ENCODE results near the gene RBBP5.
A peak's percentile ranks its signal among the peaks of the same experiment; 100 is the strongest.
"Not testable (repeated sequence)": the region's sequence is repeated elsewhere in the genome, so short reads cannot be mapped to it uniquely, and the experiment has no call there.

Gene RBBP5, protein sequence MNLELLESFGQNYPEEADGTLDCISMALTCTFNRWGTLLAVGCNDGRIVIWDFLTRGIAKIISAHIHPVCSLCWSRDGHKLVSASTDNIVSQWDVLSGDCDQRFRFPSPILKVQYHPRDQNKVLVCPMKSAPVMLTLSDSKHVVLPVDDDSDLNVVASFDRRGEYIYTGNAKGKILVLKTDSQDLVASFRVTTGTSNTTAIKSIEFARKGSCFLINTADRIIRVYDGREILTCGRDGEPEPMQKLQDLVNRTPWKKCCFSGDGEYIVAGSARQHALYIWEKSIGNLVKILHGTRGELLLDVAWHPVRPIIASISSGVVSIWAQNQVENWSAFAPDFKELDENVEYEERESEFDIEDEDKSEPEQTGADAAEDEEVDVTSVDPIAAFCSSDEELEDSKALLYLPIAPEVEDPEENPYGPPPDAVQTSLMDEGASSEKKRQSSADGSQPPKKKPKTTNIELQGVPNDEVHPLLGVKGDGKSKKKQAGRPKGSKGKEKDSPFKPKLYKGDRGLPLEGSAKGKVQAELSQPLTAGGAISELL

DNA sequence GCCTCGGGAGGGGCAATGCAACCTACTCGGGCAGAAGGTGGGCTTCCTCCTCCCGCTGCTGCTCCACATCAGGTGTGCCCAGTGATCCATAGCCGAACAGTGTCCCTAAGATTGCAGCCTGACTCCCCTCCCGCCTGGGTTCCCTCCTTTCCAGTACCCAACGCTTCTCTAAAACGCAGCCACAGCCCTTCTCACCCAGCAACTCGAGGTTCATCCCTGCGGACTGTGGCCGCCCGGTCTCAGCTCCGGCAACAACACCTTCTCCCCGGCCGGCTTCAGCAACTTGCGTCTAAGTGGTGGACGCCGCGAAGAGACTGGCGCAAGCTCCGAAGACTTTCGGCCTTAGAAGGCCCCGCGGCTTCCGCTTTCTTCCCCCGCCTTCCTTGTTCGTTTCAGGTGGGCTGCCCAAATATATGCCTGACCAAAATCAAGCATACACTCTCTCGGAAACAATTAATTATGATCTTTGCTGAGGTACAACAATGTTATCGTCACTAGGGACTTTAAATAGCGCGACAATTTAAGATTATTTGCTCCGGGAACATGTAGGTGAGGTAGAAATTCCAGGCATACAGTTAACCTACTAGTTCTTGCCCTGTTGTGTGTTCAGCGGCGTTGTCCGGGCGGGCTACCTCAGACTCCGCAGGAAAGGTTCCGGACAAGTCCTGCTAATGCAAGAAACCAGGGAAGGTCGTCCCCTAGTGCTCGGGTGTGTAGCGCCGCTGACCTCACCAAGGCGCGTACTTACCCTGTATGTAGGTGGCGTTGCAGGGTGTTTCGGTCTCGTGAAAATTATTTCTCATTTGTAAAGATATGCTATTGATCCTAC lies at the start of gene RBBP5:
Gene RBBP5 (minus strand): TSS at position 319 of the 829 bp plus-strand sequence. CDS start 105 bp downstream, at position 214.
- peak; percentile 99 for DNase-seq (ENCODE audit: low read depth)

DNA sequence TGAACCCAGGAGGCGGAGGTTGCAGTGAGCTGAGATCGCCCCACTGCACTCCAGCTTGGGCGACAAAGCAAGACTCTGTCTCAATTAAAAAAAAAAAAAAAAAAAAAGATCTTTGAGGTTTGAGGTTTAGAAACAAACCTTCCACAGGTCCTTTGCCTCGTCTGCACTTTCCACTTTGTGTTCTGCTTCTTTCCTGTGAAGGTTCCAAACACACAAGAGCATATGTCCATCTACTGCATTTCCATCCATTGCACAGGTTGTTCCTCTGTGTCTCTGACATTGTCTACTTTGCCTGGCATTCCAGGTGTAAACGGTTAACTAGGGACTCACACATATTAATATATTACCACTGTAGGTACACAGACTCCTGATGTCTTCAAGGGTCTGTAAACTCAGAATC lies 49.6 kb upstream of the RBBP5 start:
- no peak for DNase-seq (ENCODE audit: low read depth)

DNA sequence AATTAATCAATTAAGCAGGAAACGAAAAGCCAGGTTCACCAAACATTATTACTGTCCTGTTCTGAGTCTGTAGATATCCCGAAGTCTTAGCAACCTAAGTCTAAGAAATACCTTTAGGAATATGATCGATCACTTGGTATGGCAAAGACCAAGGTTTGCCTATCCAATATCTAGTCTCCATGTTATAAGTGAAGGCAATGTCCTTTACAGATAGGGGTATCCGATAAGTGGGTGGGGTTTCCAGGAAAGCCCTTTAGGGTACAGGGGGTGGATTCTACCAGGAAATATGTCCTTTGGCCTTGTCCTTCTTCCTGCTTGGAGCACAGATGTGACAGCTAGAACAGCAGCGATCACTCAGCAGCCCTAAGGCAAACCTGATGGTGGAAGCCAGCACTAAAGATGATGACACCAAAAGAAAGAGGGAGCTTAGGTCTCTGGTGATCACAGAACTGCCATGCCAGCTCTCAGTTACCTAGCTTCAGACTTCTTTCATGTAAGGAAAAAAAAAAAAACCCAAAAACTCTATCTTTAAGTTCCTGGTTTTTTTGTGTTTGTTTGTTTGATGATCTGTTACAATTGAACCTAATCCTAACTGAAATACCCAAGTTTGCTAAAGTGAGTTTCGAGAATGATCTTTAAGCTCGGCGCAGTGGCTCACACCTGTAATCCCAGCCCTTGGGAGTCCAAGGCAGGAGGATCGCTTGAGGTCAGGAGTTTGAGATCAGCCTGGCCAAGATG lies 48.9 kb upstream of the RBBP5 start:
- no peak for DNase-seq (ENCODE audit: low read depth)

DNA sequence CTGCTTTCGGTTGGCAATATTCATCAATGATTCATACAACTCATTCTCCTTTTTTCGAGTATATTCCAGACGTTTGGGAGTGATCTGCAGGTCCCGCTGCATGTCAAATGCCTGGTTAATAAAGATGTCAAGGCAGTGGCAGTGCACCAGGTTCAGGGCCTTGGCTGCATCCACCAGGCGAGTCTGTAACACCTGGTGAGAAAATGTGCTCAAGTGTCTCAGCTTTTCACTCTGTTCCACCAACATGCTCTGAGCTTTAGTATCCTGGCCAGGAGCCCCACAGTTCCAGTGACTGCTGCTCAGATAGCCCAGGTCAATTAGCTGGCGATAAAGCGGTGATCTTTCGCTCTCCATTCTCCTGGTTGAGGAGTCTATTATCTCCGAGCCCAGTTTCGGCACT lies 47.5 kb upstream of the RBBP5 start:
- DNase-seq (ENCODE audit: low read depth) = no peak

DNA sequence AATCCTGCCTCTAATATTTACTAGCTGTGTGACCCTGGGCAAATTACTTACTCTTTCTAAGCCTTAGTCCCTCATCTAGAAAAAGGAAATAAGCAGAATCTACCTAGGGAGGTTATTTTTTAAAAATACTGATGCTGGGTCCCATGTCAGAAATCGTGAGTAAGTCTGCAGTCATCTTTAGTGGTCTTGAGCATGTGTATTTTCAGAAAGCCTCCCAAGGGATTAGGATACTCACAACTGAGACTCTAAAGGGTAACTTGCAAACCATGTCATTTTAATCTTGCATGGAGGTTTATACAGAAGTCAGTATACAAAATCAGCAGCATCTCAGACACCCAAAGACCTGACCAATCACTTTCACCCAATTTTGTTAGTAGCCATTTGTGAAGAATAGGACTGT lies 46.5 kb upstream of the RBBP5 start:
- DNase-seq (ENCODE audit: low read depth) = no peak

DNA sequence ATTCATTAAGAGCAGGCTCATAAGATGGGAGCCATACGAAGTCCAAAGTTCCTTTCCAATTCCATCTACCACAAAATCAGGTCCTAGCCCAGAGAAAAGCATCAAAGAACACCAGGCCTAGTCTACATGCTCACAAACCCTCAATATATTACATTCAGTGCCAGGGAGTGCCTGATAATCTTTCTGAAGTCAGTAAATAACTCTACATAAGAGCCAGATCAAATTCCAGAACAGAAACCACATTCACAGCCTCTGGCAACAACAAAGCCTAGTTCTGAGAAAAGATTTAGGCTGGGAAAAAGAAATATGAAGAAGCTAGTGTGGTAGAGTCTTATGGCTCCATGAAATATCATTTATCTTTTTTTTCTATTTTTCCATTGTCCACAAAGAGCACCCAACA lies 40.5 kb upstream of the RBBP5 start:
- no peak for DNase-seq (ENCODE audit: low read depth)

DNA sequence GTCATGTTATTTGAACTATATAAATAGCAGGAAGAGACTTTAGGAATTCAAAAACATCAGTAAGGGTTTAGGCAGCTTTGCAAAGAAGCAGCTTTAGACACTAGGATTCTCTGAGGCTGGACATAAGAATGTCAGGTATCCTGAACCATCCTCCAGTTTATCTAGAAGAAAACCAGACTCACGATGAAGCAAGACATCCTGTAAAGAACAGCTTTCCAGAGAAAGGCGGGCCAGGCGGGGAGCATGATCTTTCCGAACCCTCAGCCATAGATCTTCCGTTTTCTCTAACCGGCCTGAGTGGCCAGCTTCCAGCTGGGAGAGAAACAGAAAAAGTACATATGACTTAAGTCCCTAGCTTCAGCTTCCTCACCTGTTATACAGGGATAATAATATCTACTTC lies 39.3 kb upstream of the RBBP5 start:
- no peak for DNase-seq (ENCODE audit: low read depth)

DNA sequence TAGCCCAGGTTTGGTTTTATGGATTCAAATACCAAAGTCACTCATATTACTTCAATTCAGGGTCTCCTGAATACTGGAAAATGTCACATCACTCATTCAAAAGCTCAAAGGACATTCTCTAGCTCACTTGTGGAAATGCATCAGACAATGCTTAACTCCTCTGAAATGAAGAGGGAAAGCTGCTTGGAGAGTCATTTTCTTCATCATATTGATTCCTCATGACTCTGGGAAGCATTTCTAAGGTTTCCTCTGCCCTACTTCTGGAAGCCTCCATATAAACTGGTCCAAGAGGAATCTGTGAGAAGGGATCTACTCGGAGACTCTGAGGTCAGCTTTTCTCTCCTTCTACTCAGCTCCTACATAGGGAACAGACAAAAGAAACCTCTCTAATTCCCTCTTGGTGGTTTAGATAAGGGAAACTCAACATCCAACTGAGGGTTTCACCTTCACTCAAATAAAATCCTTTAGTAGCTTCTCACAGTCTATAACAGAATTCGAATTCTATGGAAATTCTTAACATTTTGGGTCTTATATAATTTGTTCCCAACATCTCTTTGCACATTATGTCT lies 36.4 kb upstream of the RBBP5 start:
- no peak for DNase-seq (ENCODE audit: low read depth)

DNA sequence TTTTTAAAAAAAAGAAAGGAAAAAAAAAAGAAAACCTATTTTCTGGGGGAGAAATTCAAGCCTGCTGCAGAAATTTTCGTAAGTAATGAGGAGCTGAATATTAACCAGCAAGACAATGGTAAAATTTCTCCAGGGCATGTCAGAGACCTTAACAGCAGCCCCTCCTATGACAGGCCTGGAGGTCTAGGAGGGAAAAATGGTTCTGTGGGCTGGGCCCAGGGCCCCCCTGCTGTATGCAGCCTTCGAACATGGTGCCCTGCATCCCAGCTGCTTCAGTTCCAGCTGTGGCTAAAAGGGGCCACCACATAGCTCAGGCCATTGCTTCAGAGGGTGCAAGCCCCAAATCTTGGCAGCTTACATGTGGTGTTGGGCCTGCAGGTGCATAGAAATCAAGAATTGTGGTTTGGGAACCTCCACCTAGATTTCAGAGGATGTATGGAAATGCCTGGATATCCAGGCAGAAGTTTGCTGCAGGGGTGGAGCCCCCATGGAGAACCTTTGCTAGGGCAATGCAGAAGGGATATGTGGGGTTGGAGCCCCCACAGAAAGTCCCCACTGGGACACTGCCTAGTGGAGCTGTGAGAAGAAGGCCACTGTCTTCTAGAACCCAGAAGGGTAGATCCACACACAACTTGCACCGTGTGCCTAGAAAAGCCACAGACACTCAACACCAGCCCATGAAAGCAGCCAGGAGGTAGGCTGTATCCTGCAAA lies 34.0 kb upstream of the RBBP5 start:
- not testable (repeated sequence) for DNase-seq (ENCODE audit: low read depth)

DNA sequence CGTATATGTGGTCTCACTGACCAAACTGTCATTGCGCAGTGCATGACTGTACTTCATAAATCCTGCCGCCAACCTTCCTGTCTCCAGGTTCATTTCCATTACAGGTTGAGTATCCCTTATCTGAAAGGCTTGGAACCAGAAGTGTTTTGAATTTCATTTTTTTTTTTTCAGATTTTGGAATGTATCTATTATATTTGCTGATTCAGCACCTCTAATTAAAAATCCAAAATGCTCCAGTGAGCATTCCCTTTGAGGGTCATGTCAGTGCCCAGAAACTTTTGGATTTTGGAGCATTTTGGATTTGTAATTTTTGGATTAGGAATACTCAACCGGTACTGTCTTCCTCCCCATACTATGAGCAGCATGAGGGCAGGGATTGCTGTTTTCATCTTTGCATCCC lies 30.7 kb upstream of the RBBP5 start:
- DNase-seq (ENCODE audit: low read depth) = no peak

DNA sequence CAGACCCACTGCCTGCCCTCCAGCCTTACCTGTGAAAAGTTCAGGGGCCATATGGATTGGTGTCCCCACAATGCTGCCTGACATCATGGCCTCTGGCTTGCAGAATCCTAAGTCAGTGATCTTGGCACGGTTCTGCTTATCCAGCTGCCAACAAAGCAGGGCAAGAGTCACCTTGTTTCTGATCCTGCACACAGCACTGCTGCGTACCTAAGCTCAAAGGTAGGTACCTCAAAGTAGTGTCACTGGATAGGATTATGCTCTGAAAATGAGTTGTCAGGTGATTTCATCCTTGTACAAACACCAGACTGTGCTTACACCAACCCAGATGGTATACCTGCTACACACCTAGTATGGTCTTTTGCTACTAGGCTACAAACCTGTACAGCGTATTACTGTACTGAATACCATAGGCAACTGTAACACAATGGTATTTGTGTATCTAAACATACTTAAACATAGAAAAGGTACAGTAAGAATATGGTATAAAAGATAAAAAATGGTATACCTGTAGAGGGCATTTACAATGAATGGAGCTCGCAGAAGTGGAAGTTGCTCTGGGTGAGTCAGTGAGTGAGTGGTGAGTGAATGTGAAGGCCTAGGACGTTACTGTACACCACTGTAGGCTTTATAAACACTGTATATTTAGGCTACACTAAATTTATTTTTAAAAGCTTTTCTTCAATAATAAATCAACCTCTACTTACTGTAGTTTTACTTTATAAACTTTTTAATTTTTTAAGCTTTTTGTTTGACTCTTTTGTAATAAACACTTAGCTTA lies 29.1 kb upstream of the RBBP5 start:
- DNase-seq (ENCODE audit: low read depth) = no peak

DNA sequence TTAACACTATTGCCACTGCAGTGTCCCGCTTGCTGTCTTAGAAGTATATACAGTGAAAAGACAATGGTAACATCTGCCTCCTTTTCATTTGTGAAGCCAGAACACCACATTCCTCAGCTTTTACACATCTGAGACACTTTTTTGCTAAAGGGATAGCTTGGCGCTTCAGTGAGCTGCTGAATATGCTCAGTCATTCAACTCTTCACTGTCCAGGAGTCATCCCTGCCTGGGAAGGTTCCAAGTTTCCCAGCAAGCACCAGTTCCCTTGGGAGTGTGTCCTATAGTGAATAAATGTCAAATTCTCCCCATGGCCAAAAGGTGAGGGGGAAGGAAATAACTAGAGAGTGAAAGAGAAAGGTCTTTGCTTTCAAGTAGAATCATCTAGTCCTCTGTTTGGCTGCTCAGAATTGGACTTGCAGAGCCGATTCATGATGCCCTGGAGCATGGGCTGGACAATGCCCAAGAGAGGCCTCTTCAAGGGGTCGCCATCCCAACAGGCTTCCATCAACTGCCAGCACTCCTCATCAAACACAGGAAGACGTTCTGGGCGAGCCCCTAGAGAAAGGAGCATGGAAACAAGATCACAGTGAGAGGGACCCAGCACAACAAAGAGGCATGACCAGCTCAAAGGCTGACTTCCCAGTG lies 25.5 kb upstream of the RBBP5 start:
- DNase-seq (ENCODE audit: low read depth) = peak; percentile 66

DNA sequence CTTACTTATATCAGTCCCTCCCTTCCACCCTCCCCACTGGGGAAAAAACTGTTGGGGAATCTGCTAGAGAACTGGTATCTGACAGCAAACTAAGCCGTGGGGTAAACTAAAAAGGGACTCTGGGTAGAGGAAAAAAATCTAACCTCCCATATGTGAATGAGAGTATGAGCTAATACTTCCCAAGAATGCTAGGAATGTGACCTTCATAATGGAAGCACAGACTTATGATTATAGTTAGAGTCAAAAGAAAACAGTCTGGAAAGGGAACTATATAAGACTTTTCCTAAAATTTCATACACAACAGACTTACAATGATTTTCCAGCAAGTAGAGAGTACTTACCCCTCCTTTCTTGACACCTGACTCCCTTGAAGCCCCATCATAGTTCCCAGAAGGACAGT lies 23.0 kb upstream of the RBBP5 start:
- DNase-seq (ENCODE audit: low read depth) = peak; percentile 62

DNA sequence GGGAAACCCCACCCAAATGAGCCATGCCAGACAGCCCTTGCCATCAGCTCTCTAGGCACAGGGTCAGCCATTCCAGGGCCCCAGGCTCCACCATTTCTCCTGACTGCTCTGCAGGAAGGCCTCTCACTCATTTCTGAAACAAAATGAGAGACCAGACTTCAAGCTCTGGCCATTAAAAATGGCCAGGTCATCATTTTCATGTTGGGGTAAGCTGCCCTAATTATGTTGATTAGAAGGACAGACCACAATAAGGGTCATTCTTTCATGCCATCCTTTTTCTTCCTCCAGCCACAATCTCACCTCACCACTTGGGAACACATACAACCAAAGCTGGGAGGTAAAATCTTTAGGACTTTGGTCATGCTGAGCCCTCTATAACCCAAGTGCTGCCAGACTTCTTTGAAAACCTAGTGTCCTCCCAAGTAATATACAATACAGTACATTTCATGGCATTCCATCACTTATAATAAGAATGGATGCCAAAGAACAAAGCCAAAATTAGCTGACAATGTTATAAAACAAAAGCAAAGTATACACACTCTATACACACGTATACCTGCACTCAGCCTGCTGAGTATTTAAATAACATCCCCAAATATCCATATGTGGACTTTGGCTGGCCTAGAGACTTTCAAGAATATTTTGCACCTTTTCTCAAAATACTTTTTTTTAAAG lies 22.4 kb upstream of the RBBP5 start:
- no peak for DNase-seq (ENCODE audit: low read depth)

DNA sequence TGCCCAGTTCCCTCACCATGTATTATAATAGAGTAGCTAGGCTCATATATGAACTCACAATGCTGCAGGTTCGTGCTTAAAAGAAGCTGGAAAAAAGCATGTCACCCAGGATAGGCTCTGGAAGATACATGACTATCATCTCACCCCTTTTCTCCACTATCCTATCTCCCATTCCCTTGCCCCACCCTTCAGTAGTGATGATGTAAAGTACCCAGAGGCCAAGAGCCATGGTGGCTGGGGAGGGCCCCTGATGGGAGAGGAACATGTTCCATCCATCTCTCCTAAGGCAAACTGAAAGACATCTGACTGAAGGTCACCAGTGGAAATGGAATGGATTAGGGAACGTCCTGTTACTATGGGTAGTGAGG lies 20.3 kb upstream of the RBBP5 start:
- DNase-seq (ENCODE audit: low read depth) = peak; percentile 9

DNA sequence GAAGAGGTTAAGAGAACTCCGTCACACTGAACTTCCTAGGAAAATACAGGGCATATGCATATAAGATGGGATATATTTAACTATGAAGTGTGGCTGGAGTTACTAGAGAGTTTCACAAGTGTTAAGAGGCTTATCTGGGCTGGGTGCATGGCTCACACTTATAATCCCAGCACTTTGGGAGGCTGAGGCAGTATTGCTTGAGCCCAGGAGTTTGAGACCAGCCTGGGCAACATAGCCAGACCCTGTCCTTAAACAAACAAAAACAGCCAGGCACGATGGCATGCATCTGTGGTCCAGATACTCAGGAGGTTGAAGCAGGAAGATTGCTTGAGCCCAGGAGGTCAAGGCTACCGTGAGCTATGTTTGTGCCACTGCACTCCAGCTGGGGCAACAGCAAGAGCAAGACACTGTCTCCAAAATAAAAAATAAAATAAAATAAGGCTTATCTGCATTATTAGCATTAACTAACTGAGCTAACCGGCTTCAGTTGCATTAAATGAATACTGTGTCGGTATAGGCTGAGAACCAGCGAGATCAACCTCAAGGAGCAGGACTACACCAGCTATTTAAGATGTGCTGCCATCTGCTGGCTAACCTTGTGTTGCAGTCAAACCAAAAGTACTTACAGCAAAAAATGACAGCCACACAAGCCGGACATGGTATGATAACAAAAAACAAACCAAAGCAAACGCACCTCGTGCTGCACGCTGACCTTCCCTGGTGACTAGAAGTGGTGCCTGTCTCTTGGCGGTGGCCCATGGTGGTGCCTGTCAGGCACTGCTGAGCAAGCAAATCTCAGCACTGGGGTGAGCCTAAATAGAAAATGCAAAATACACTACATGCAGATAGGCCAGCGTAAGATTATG lies 19.7 kb upstream of the RBBP5 start:
- DNase-seq (ENCODE audit: low read depth) = peak; percentile 78

DNA sequence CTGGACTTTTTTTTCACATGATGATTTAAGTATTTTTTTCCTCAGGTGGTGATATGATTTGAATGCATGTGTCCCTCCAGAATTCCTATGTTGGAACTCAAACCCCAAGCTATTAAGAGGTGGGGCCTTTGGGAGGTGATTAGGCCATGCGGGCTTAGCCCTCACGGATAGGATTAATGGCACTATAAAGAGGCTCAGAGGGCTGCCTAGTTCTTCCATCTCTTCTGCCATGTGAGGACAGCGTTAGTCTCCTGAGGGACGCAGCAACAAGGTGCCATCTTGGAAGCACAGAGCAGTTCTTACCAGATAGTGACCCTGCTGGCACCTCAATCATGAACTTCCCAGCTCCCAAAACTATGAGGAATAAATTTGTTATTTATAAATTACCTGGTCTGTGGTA lies 18.3 kb upstream of the RBBP5 start:
- DNase-seq (ENCODE audit: low read depth) = no peak

DNA sequence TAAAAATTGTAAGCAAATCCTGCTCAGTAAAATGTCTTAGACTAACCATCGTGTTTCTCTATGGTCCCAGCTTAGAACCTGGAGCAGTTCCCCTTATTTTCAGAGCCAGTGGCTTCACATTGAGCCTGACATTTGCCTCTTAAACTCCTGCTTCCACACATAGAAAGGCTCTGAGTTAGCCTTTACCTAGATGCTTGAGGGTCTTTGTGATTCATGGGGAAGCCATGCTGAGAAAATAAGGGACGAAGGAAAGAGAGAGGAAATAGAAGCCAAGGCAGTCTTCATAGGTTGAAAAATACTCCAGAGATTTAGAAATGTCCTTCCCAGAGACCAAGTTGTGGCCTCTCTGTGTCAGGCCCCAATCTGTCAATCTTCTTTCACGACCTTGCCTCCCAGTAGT lies 16.1 kb upstream of the RBBP5 start:
- DNase-seq (ENCODE audit: low read depth) = no peak

DNA sequence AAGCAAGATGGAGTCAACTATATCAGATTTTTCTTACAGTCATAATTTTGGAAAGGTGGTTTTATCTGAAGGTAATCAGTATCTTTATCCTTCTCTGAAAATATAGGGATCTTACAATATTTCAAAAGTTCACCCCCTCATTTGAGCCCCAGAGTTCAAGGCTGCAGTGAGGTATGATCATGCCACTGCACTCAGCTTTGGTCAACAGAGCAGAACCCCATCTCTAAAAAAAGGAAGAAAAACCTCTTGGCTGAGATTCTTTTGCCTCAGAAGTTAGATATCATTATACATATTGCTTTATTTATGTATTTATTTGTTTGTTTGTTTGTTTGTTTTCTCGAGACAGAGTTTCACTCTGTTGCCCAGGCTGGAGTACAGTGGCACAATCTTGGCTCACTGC lies 11.5 kb upstream of the RBBP5 start:
- no peak for DNase-seq (ENCODE audit: low read depth)

All from fibroblast of gingiva (primary cell).